Measurements from ENCODE around the gene GABARAPL2. TPM values are rescaled to one million over a fixed set of nuclear protein-coding genes. Genes with fewer than 3 reads are reported as not detected.

GABARAPL2 gene
- total and polyA plus RNA-seq, 8 donors, result 29.8 to 198 (median 93.5) TPM

DNA sequence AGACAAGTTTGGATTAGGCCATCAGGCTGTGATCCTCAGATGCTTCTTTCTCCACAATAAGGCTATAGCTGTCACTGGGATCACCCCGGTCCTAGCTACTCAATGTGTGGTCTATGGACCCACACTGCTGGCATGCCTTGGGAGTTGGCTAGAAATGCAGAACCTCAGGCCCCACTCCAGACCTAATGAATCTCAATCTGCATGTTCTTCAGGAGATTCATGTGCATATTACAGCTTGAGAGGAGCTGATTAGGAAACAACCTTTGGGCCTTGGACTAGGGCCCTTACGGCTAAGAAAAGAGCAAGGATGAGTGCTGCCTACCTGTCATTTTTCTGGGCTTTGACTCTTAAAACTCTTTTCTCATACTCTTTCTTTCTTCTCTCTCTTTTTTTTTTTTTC is 49.4 kb downstream of the GABARAPL2 start:
- WGBS, 5 donors, result 88 to 99% (median 96%) methylated on average over 2 of the region's 2 CpGs
- H3K4me3 ChIP-seq, result no peak overlapping the region
- TF ChIP-seq POLR2A (IDR thresholded peaks at IDR 0.05) (no peak), EP300 (IDR thresholded peaks at IDR 0.05) (no peak), POLR2AphosphoS5 (IDR thresholded peaks at IDR 0.05) (no peak), CTCF (IDR thresholded peaks at IDR 0.05) (no peak)
- H3K27ac ChIP-seq, result peak overlapping the region in 1 of 5 donors; percentile 32
- no peaks in the 10 kb centered on the region for H3K27me3 ChIP-seq
- intact Hi-C loops (cut with DNase I; ENCODE audit: low total_unique reads), result loop anchor here (10.0 kb wide), 1 partner anchor 141 kb away; no protein-coding TSS in a partner anchor
- DNase-seq, result no peak
- H3K36me3 ChIP-seq, result peaks cover 33 to 99% (median 97%) of the 10 kb centered on the region in 4 donors
- peaks cover 0 to 6% (median 0%) of the 10 kb centered on the region in 4 donors for H3K4me1 ChIP-seq
- H3K9me3 ChIP-seq, result no peaks in the 10 kb centered on the region

DNA sequence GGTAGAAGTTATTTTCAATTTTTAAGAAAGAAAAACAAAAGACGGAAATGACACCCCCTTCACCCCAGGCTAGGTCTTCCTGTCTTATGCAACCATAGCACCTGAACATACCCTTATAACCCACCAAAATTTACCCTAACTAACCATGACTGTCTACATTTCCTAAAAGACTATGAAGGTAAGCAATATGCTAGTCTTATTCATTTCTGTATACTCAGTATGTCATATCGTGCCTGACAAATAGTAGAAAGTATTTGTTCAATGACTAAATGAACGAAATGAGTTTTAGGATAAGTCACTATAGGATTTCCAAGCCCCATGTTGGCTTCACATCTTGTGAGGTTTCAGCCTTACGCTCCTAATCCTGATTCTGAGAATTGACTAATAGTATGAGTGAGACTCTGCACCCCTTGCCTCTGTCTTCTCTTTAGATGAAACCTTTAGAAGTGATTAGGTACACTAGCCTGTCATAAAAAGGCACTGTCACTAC is 50.4 kb downstream of the GABARAPL2 start:
- 83 to 89% (median 87%) methylated on average over 4 of the region's 4 CpGs for WGBS, 5 donors
- H3K4me3 ChIP-seq, result no peak overlapping the region
- no peak for TF ChIP-seq EP300 (IDR thresholded peaks at IDR 0.05)
- TF ChIP-seq POLR2AphosphoS5 (IDR thresholded peaks at IDR 0.05), result no peak
- TF ChIP-seq CTCF (IDR thresholded peaks at IDR 0.05), result no peak
- TF ChIP-seq POLR2A (IDR thresholded peaks at IDR 0.05), result no peak
- H3K36me3 ChIP-seq, result peaks cover 29 to 90% (median 88%) of the 10 kb centered on the region in 4 donors
- intact Hi-C loops (cut with DNase I; ENCODE audit: low total_unique reads), result loop anchor here (10.0 kb wide), 1 partner anchor 142 kb away; no protein-coding TSS in a partner anchor
- no peaks in the 10 kb centered on the region for H3K9me3 ChIP-seq
- no peak for DNase-seq
- peak overlapping the region in 1 of 5 donors; percentile 15 for H3K27ac ChIP-seq
- no peaks in the 10 kb centered on the region for H3K27me3 ChIP-seq
- peaks cover 3 to 15% (median 8%) of the 10 kb centered on the region in 4 donors for H3K4me1 ChIP-seq

GRCh38 chr16:75617121-75617520 is 50.9 kb downstream of the GABARAPL2 start:
- intact Hi-C loops (cut with DNase I; ENCODE audit: low total_unique reads), result loop anchor here (10.0 kb wide), 1 partner anchor 142 kb away; no protein-coding TSS in a partner anchor
- TF ChIP-seq POLR2A (IDR thresholded peaks at IDR 0.05) (no peak), EP300 (IDR thresholded peaks at IDR 0.05) (no peak)
- 80 to 95% (median 93%) methylated on average over 3 of the region's 3 CpGs for WGBS, 5 donors
- H3K4me3 ChIP-seq, result no peak overlapping the region
- peak overlapping the region in 1 of 5 donors; percentile 15 for H3K27ac ChIP-seq
- H3K36me3 ChIP-seq, result peaks cover 27 to 84% (median 82%) of the 10 kb centered on the region in 4 donors
- H3K9me3 ChIP-seq, result no peaks in the 10 kb centered on the region
- DNase-seq, result no peak
- H3K4me1 ChIP-seq, result peaks cover 9 to 21% (median 13%) of the 10 kb centered on the region in 4 donors
- H3K27me3 ChIP-seq, result no peaks in the 10 kb centered on the region

DNA sequence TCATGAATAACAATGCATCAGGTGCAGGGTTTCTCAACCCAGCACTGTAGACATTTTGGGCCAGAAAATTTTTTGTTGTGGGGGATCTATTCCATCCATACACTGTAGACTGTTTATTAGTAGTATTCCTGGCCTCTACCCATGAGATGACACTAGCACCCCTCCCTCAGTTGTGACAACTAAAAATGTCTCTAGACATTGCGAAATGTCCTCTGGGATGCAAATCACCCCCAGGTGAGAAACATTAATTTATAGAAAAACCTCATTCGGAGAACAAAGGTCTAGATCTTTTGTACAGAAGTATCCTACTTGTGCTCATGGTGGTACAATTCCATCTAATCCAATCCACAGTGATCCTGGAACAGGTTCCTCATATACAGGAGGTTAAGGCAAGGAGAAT is 52.6 kb downstream of the GABARAPL2 start:
- WGBS, 5 donors, result 93 to 97% (median 95%) methylated on average over 2 of the region's 2 CpGs
- H3K27me3 ChIP-seq, result no peaks in the 10 kb centered on the region

DNA sequence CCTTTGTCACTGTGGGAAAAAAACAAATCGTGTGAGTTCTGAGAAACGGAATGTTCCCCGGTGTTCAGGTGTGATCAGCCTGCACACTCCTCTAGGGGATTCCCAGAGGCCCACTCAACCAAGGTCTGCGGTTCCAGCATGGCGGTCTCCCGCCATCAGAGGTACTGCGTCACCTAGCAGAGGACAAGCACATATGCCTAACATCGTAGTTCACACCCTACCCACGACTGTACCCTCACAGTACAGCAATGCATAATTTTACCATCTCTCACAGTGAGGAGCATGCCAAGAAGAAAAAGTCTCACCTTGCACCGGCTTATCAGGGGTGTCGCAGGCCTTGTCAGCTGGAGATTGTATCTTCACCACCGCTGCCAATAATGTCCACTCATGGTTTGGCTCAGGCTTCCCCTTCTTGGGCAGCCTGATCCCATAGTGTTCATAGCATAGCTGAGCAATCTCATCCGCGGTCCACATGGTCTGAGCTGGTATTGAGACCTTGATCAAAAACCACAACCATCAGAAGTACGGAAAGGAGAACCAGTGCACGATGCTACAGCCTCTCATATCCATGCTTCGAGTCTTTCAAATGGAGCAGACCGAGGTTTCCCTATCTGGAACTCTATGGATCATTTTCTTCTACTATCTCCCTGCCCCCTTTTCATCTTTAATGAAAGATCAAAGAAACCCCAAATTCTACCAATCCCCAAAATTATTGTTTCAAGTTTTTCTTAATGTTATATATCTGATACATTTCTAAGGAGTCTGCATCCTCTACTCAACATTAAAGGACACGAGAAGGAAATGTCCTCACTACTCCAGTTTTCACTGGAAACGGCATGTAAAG is 54.4 kb downstream of the GABARAPL2 start:
- Histone ChIP-seq H3K4me3 (no peak overlapping the region), H3K4me1 (peaks cover 12 to 31% (median 24%) of the 10 kb centered on the region in 4 donors), H3K36me3 (peaks cover 6 to 54% (median 52%) of the 10 kb centered on the region in 4 donors), H3K27me3 (no peaks in the 10 kb centered on the region), H3K27ac (peak overlapping the region in 1 of 5 donors; percentile 98), H3K9me3 (no peaks in the 10 kb centered on the region)
- intact Hi-C loops (cut with DNase I; ENCODE audit: low total_unique reads), result no loop called here
- DNase-seq, result peak in 1 of 2 donors; percentile 34
- WGBS, 5 donors, result 81 to 87% (median 85%) methylated on average over 20 of the region's 20 CpGs
- TF ChIP-seq POLR2A (IDR thresholded peaks at IDR 0.05) (no peak), POLR2AphosphoS5 (IDR thresholded peaks at IDR 0.05) (no peak), CTCF (IDR thresholded peaks at IDR 0.05) (no peak), EP300 (IDR thresholded peaks at IDR 0.05) (no peak)

More for the DNA sequence above, 52.6 kb downstream of the GABARAPL2 start:
- Histone ChIP-seq H3K4me3 (no peak overlapping the region), H3K4me1 (peaks cover 12 to 30% (median 24%) of the 10 kb centered on the region in 4 donors), H3K9me3 (no peaks in the 10 kb centered on the region), H3K36me3 (peaks cover 10 to 68% (median 66%) of the 10 kb centered on the region in 4 donors), H3K27ac (no peak overlapping the region)
- intact Hi-C loops (cut with DNase I; ENCODE audit: low total_unique reads), result loop anchor here (10.0 kb wide), 1 partner anchor 144 kb away; no protein-coding TSS in a partner anchor
- no peak for DNase-seq
- TF ChIP-seq POLR2A (IDR thresholded peaks at IDR 0.05), result no peak
- no peak for TF ChIP-seq EP300 (IDR thresholded peaks at IDR 0.05)

Data from stomach (tissue), 9 donors.